ENCODE measurements around the gene PAM. TPM values are rescaled to one million over a fixed set of nuclear protein-coding genes. Genes with fewer than 3 reads are reported as not detected.

The PAM gene
- total RNA-seq, 2 experiments from 2014 or later: 63.4 to 65.8 TPM

GRCh38 chr5:103075442-103075841 is 320.3 kb downstream of the PAM start:
- Mint-ChIP-seq H3K4me3 (no peak overlapping the region), H3K4me1 (ENCODE audit: low read depth) (no peaks in the 10 kb centered on the region), H3K9me3 (peaks cover 47% of the 10 kb centered on the region), H3K36me3 (ENCODE audit: low read depth) (no peaks in the 10 kb centered on the region), H3K27me3 (no peaks in the 10 kb centered on the region), H3K27ac (no peak overlapping the region)
- ChIA-PET POLR2A (no interaction called here), CTCF (interaction anchor here (1.4 to 1.7 kb wide), 2 partner anchors 15 to 44 kb away, joined by 4 read pairs; no protein-coding TSS in a partner anchor)
- TF ChIP-seq CTCF (IDR thresholded peaks at IDR 0.05): no peak
- intact Hi-C loops (cut with micrococcal nuclease): no loop called here
- ATAC-seq (no peak), DNase-seq (no peak)
